HL-60 (cell line): Measurements from ENCODE around the gene CTIF.

Experiments
- CTCF ChIP-seq: IDR thresholded peaks from one replicate; pipeline ENCODE4 v1.5.1; 2011; ENCODE audit warnings: low read length, control low read depth, inconsistent platforms; ENCODE audit not compliant: insufficient read depth
- POLR2AphosphoS5 ChIP-seq: IDR thresholded peaks from 2 replicates; pipeline ENCODE4 v1.6.1; 2012; ENCODE audit warnings: low read depth
- REST ChIP-seq: IDR thresholded peaks from 2 replicates; pipeline ENCODE4 v1.6.1; 2012; ENCODE audit warnings: low read depth; ENCODE audit not compliant: insufficient replicate concordance

DNA sequence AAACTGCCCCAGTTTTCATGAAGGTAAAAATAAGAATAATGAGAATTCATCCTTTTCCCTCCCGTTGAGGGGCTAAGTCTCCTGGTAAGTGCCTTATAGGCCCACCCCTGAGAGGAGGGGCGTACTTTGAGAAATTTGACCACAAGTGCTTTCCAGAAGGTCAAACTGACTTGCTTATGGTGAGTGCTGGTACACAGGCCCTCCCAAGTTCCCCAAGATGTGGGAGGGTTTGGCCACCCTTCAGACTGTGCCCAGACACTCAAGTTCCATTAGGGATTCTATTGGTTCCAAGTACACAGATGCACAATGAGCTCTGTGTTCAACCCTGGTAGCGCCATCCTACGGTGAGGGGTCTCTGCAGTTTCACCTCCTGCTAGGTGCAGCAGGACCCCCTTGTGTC is 205.1 kb downstream of the CTIF start:
- TF ChIP-seq CTCF: no peak
- TF ChIP-seq REST: no peak
- TF ChIP-seq POLR2AphosphoS5: no peak
